VCaP (cell line): Measurements from ENCODE around the gene OR10P1.

ENCODE experiments used
- H3K27ac ChIP-seq: fragments of 450-650 bp; 2 replicates; pipeline ENCODE4 v1.5.1; 2017
- TF ChIP-seq, protein P1 (sequence below): fragments of 450-650 bp; conservative IDR thresholded peaks from 2 replicates; pipeline ENCODE4 v1.5.1; 2017; ENCODE audit warnings: mild to moderate bottlenecking, moderate library complexity

Gene OR10P1

DNA sequence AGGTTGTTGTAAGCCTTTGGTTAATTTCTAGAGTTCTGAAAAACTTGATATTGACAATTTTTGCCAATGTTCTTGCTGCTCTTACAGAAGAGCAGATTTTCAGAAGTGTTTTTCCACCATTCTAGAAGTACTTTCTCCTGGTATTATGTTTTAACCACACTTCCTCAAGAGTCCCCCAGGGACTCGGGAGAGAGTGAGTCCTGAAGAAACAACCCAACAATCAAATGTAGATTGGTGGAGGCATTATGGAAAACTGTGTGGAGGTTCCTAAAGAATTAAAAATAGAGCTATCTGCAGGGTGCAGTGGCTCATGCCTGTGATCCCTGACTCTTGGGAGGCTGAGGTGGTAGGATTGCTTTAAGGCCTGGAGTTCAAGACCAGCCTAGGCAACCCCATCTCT lies 26.7 kb downstream of the OR10P1 start:
- TF ChIP-seq, protein P1, sequence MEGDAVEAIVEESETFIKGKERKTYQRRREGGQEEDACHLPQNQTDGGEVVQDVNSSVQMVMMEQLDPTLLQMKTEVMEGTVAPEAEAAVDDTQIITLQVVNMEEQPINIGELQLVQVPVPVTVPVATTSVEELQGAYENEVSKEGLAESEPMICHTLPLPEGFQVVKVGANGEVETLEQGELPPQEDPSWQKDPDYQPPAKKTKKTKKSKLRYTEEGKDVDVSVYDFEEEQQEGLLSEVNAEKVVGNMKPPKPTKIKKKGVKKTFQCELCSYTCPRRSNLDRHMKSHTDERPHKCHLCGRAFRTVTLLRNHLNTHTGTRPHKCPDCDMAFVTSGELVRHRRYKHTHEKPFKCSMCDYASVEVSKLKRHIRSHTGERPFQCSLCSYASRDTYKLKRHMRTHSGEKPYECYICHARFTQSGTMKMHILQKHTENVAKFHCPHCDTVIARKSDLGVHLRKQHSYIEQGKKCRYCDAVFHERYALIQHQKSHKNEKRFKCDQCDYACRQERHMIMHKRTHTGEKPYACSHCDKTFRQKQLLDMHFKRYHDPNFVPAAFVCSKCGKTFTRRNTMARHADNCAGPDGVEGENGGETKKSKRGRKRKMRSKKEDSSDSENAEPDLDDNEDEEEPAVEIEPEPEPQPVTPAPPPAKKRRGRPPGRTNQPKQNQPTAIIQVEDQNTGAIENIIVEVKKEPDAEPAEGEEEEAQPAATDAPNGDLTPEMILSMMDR, result no peak
- no peak overlapping the region for H3K27ac ChIP-seq

DNA sequence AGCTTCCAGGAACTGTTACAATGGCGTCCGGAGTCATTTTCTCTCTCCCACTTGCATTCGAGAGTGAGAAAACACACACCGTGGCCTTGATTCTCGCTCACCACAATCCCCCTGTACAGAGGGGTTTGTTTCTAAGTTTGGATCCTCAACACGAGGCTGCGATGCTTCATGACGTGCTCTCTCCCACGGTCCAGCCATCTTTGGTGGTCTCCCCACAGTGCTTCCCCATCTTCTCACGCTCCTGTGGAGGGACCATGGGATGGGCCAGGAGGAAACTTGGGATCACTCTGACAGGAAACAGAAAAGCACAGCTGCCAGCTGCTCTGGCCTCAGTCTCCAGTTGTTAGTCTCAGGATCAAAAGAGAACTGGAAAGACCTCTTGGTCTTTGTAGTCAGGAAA lies 28.1 kb downstream of the OR10P1 start:
- H3K27ac ChIP-seq, result no peak overlapping the region
- TF ChIP-seq, protein P1, result no peak

DNA sequence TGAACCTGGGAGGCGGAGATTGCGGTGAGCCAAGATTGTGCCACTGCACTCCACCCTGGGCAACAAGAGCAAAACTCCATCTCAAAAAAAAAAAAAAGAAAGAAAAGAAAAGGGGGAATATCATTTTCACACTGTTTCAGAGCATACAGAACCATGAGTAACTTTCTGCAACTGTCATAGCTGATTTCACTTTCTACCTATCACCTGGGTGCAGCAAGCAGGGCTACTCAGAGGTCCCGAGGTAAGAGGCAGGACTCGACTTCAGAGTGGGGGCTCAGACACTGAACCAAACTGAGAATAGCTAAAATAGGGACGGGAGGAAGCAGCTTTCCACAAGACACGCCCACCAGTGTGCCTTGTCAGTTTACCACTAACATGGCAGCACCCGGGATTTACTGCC lies 29.8 kb downstream of the OR10P1 start:
- no peak overlapping the region for H3K27ac ChIP-seq
- TF ChIP-seq, protein P1, result no peak

DNA sequence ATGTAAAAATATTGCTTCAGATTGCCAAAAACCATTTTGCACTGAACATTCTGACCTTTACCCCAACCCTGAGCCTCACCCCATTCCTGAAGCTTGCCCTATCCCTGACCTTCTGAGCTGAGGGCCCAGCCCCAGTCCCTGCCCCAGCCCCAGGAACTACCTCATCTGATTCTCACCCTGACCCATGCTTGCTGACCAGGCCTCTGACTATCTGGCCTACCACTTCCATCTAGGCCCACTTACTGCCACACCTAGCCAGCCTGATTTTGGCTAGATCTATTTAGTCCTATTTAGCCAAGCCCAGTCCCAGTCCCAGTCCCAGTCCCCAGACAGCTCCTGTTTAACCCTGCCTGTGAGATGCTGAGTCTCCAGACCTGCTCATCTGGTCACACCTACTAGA lies 33.6 kb downstream of the OR10P1 start:
- TF ChIP-seq, protein P1, result no peak
- H3K27ac ChIP-seq, result no peak overlapping the region

DNA sequence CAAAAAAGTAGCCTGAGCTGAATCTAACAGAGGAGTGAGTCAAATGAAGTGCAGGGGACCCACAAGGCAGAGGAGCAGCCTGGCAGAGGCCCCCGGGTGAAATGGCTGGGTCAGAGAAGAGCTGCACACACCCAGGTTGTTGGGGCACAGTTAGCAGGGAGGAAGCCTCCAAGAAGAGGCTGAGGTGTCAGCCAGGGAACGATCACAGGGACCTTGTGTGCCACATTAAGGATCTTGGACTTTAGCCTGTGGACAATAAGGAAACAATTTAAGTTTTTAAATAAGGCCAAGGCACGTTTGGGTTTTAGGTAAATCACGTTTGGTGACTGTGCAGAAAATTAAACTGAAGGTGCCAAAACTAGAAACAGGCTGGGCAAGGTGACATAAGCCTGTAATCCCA lies 35.1 kb downstream of the OR10P1 start:
- no peak overlapping the region; the same call in 1 of the 2 replicates for H3K27ac ChIP-seq
- TF ChIP-seq, protein P1, result no peak

DNA sequence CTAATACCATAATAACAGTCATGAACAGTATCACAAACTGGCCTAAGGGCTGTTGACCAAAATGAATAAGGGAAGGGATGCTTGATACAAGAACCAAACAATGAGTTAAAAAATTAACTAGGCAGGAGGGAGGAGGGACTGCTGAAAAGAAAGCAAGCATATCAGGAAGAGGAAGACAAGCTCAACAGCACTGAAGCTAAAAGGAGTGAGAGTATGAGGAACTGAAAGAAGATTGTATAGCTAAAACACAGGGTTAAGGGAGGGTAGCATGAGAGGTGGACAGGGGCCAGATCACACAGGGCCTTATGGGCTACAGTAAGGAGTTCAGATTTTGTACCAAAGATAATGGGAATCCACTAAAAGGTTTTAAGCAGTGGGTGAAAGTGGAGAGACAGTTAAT lies 36.9 kb downstream of the OR10P1 start:
- TF ChIP-seq, protein P1, result no peak
- no peak overlapping the region for H3K27ac ChIP-seq

DNA sequence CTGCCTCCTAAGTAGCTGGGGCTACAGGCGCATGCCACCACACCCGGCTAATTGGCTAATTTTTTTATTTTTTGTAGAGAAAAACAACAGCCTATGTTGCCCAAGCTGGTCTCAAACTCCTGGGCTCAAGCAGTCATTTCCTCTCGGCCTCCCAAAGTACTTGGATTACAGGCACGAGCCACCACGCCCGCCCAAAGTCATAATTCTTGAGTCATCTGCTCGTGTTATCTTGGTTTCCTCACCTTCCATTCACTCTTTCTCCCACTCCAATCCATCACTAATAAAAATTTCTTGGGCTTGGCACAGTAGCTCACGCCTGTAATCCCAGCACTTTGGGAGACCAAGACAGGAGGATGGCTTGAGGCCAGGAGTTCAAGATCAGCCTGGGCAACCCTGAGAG lies 39.0 kb downstream of the OR10P1 start:
- TF ChIP-seq, protein P1, result no peak
- no peak overlapping the region for H3K27ac ChIP-seq

DNA sequence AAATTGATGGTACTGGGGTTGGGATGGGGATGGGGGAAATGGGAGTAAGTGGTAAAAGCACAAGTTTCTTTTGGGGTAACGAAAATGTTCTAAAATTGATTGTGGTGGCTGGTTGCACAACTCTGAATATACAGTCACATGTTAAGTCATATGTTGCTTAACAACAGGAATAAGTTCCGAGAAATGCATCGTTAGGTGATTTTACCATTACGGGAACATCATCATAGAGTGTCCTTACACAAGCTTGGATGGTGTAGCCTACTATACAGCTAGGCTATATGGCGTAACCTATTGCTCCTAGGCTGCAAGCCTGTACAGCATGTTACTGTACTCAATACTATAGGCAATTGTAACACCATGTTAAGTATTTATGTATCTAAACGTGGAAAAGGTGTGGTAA lies 40.0 kb downstream of the OR10P1 start:
- H3K27ac ChIP-seq, result no peak overlapping the region
- TF ChIP-seq, protein P1, result no peak
